Activated CD4-positive, alpha-beta T cell treated with anti-CD3 and anti-CD28 coated beads for 4 hours (primary cell): ENCODE data around the gene GSX2.
"Not testable (repeated sequence)": the region's sequence is repeated elsewhere in the genome, so short reads cannot be mapped to it uniquely, and the experiment has no call there.

Source experiments
- DNase-seq, 2 donors: peaks; one replicate each; pipeline ENCODE4 v3.0.0-alpha.2; 2020

The GSX2 gene

GRCh38 chr4:54107951-54108748 is 8.2 kb downstream of the GSX2 start:
- DNase-seq, result no peak

GRCh38 chr4:54109241-54110018 is 9.5 kb downstream of the GSX2 start:
- DNase-seq, result no peak

GRCh38 chr4:54110019-54110416 is 10.1 kb downstream of the GSX2 start:
- no peak for DNase-seq

- not testable (repeated sequence) for DNase-seq
These were observed 13.2 kb downstream of the GSX2 start for GRCh38 chr4:54113206-54113605.

- DNase-seq, result not testable (repeated sequence)
These were observed 16.3 kb downstream of the GSX2 start for GRCh38 chr4:54116246-54116645.

GRCh38 chr4:54118850-54119589 is 19.1 kb downstream of the GSX2 start:
- DNase-seq, result no peak

GRCh38 chr4:54120518-54120917 is 20.6 kb downstream of the GSX2 start:
- no peak for DNase-seq

- no peak for DNase-seq
These were observed 27.7 kb downstream of the GSX2 start for GRCh38 chr4:54127660-54128059.

GRCh38 chr4:54128694-54129093 is 28.7 kb downstream of the GSX2 start:
- not testable (repeated sequence) for DNase-seq

- DNase-seq, result no peak
These were observed 39.4 kb downstream of the GSX2 start for GRCh38 chr4:54139332-54139731.

GRCh38 chr4:54140287-54140686 is 40.3 kb downstream of the GSX2 start:
- no peak for DNase-seq

- DNase-seq, result no peak
These were observed 44.2 kb downstream of the GSX2 start for GRCh38 chr4:54144199-54144598.

GRCh38 chr4:54144661-54145171 is 44.8 kb downstream of the GSX2 start:
- DNase-seq, result no peak

- DNase-seq, result no peak
These were observed 46.2 kb downstream of the GSX2 start for GRCh38 chr4:54146139-54146538.

- no peak for DNase-seq
These were observed 49.4 kb downstream of the GSX2 start for GRCh38 chr4:54149323-54149722.
